ENCODE data around the gene KCTD8. TPM values are rescaled to one million over a fixed set of nuclear protein-coding genes. Genes with fewer than 3 reads are reported as not detected.
"Not testable (repeated sequence)": the region's sequence is repeated elsewhere in the genome, so short reads cannot be mapped to it uniquely, and the experiment has no call there.

The KCTD8 gene
- total RNA-seq, 1 experiment from 2014 or later: 1.1 TPM

DNA sequence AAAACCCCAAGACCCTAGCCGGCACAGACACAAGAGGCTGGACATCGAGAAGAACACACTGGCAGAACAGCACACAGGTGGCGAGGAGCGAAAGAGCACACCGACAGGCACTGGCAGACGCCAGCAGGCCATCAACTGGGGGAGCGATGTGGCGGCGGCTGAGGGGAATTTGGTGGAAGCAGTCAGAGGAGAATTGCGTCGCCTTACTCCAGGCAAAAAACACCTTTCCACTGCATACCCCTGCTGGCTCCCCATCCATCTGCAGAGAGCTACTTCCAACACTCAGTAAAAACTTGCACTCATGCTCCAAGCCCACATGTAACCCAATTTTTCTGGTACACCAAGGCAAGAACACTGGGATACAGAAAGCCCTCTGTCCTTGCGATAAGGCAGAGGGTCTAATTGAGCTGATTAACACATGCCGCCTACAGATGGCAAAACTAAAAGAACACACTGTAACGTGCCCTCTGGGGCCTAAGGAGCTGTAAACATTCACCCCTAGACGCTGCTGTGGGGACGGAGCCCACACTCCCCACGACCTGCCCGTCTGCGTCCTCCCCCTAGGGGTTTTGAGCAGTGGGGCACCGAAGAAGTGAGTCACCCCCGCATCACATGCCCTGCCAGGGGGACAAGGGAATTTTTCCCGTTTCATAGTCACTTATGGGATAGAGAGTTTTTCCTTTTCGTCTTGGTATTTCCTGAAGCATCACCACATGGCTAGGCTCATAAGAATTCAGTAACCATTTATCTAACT lies 262.3 kb downstream of the KCTD8 start:
- Mint-ChIP-seq H3K4me1 (peaks cover 0 to 5% of the 10 kb centered on the region in 2 experiments; a peak in 1 of 4 replicates), H3K27me3 (ENCODE audit: low read depth) (no peaks in the 10 kb centered on the region), H3K27ac (peak overlapping the region; percentile 32 to 73 (median 47); a peak in 3 of 7 replicates), H3K4me3 (no peak overlapping the region), H3K36me3 (ENCODE audit: insufficient read depth in 1 of 3, low read depth in 3 of 3) (peaks cover 5 to 8% (median 6%) of the 10 kb centered on the region in 3 experiments; a peak in 6 of 7 replicates), H3K9me3 (peaks cover 4 to 7% of the 10 kb centered on the region in 2 experiments; a peak in 4 of 5 replicates)
- Histone ChIP-seq H2BK120ac (ENCODE audit: low read depth, low read length, poor library complexity, severe bottlenecking) (no peak overlapping the region), H2BK20ac (ENCODE audit: low read depth, low read length, poor library complexity, severe bottlenecking) (no peak overlapping the region), H2BK15ac (ENCODE audit: low read depth, low read length) (no peak overlapping the region), H3K79me1 (ENCODE audit: insufficient read depth, low read depth, low read length, poor library complexity, severe bottlenecking) (no peaks in the 10 kb centered on the region), H2AFZ (ENCODE audit: low read length) (no peak overlapping the region), H4K91ac (ENCODE audit: insufficient read length, low read depth, low read length) (no peak overlapping the region), H3K18ac (ENCODE audit: insufficient read length, low read depth, low read length) (no peak overlapping the region), H3K9me3 (ENCODE audit: control insufficient read depth, low read depth, low read length) (no peaks in the 10 kb centered on the region), H2AK5ac (ENCODE audit: insufficient read length, low read length) (no peak overlapping the region), H3K27me3 (ENCODE audit: insufficient read depth, low read length) (no peaks in the 10 kb centered on the region), H2BK12ac (ENCODE audit: insufficient read length, low read depth, low read length) (no peak overlapping the region), H4K5ac (ENCODE audit: insufficient read length, low read depth, low read length) (no peak overlapping the region), H3K23me2 (ENCODE audit: insufficient read length, low read depth, low read length, poor library complexity, severe bottlenecking) (no peaks in the 10 kb centered on the region), H3K27ac (ENCODE audit: insufficient read length, low read depth, low read length) (no peak overlapping the region), H4K8ac (replicated peaks; ENCODE audit: insufficient read length, low read depth, low read length) (no peak overlapping the region), H3K14ac (ENCODE audit: insufficient read depth, low read length) (no peak overlapping the region), H4K20me1 (ENCODE audit: control insufficient read depth, insufficient read depth, insufficient read length) (no peaks in the 10 kb centered on the region), H3K79me2 (ENCODE audit: insufficient read depth, low read length) (no peaks in the 10 kb centered on the region), H3T11ph (ENCODE audit: low read length) (no peak overlapping the region), H3K4me2 (ENCODE audit: insufficient read depth, insufficient read length, low read length) (no peak overlapping the region), H2BK5ac (ENCODE audit: insufficient read length, low read length) (no peak overlapping the region), H3K4me1 (ENCODE audit: insufficient read depth, low read length) (no peaks in the 10 kb centered on the region), H3K23ac (ENCODE audit: insufficient read length, low read depth, low read length) (no peak overlapping the region), H3K9ac (ENCODE audit: extremely low read depth, insufficient read length, low read length) (no peak overlapping the region), H3K56ac (ENCODE audit: insufficient read length, low read depth, low read length) (no peak overlapping the region), H3K4ac (ENCODE audit: low read depth, low read length) (no peak overlapping the region)
- TF ChIP-seq, protein P1, sequence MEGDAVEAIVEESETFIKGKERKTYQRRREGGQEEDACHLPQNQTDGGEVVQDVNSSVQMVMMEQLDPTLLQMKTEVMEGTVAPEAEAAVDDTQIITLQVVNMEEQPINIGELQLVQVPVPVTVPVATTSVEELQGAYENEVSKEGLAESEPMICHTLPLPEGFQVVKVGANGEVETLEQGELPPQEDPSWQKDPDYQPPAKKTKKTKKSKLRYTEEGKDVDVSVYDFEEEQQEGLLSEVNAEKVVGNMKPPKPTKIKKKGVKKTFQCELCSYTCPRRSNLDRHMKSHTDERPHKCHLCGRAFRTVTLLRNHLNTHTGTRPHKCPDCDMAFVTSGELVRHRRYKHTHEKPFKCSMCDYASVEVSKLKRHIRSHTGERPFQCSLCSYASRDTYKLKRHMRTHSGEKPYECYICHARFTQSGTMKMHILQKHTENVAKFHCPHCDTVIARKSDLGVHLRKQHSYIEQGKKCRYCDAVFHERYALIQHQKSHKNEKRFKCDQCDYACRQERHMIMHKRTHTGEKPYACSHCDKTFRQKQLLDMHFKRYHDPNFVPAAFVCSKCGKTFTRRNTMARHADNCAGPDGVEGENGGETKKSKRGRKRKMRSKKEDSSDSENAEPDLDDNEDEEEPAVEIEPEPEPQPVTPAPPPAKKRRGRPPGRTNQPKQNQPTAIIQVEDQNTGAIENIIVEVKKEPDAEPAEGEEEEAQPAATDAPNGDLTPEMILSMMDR (conservative IDR thresholded peaks at IDR 0.05): no peak
- DNase-seq: peak; percentile 31
- WGBS (ENCODE audit: extremely low coverage, insufficient read length, low lambda C conversion rate): no CpG with 5 or more reads among the region's 23 CpGs

GRCh38 chr4:44181491-44182349 lies 266.9 kb downstream of the KCTD8 start:
- H3K23ac ChIP-seq (ENCODE audit: insufficient read length, low read depth, low read length); H3K27ac Mint-ChIP-seq; H3T11ph ChIP-seq (ENCODE audit: low read length); H2BK12ac ChIP-seq (ENCODE audit: insufficient read length, low read depth, low read length); H3K27me3 Mint-ChIP-seq (ENCODE audit: low read depth); H4K5ac ChIP-seq (ENCODE audit: insufficient read length, low read depth, low read length); H3K79me2 ChIP-seq (ENCODE audit: insufficient read depth, low read length); H4K20me1 ChIP-seq (ENCODE audit: control insufficient read depth, insufficient read depth, insufficient read length); H4K91ac ChIP-seq (ENCODE audit: insufficient read length, low read depth, low read length); H3K27ac ChIP-seq (ENCODE audit: insufficient read length, low read depth, low read length); H3K9me3 ChIP-seq (ENCODE audit: control insufficient read depth, low read depth, low read length); H3K4me1 ChIP-seq (ENCODE audit: insufficient read depth, low read length); H3K4me3 Mint-ChIP-seq; H3K4me1 Mint-ChIP-seq; H3K9ac ChIP-seq (ENCODE audit: extremely low read depth, insufficient read length, low read length); H2AFZ ChIP-seq (ENCODE audit: low read length); H3K56ac ChIP-seq (ENCODE audit: insufficient read length, low read depth, low read length); H4K8ac ChIP-seq (replicated peaks; ENCODE audit: insufficient read length, low read depth, low read length); H3K79me1 ChIP-seq (ENCODE audit: insufficient read depth, low read depth, low read length, poor library complexity, severe bottlenecking); H3K18ac ChIP-seq (ENCODE audit: insufficient read length, low read depth, low read length); H3K4ac ChIP-seq (ENCODE audit: low read depth, low read length); H2AK5ac ChIP-seq (ENCODE audit: insufficient read length, low read length); H3K27me3 ChIP-seq (ENCODE audit: insufficient read depth, low read length); DNase-seq; H2BK15ac ChIP-seq (ENCODE audit: low read depth, low read length); H3K4me2 ChIP-seq (ENCODE audit: insufficient read depth, insufficient read length, low read length); H3K23me2 ChIP-seq (ENCODE audit: insufficient read length, low read depth, low read length, poor library complexity, severe bottlenecking); H2BK5ac ChIP-seq (ENCODE audit: insufficient read length, low read length); H3K14ac ChIP-seq (ENCODE audit: insufficient read depth, low read length); H2BK20ac ChIP-seq (ENCODE audit: low read depth, low read length, poor library complexity, severe bottlenecking); H2BK120ac ChIP-seq (ENCODE audit: low read depth, low read length, poor library complexity, severe bottlenecking): not testable (repeated sequence)
- WGBS (ENCODE audit: extremely low coverage, insufficient read length, low lambda C conversion rate): no CpG with 5 or more reads among the region's 54 CpGs
- peaks cover 17 to 24% of the 10 kb centered on the region in 2 experiments; a peak in 4 of 5 replicates for H3K9me3 Mint-ChIP-seq
- peaks cover 5 to 28% (median 13%) of the 10 kb centered on the region in 3 experiments; a peak in 5 of 7 replicates for H3K36me3 Mint-ChIP-seq (ENCODE audit: insufficient read depth in 1 of 3, low read depth in 3 of 3)

Measured in H9 (cell line).